ENCODE results near the gene COA3. TPM values are rescaled to one million over a fixed set of nuclear protein-coding genes. Genes with fewer than 3 reads are reported as not detected.

The COA3 gene
- total RNA-seq, 2 donors from 2014 or later = 69.2 to 72.4 TPM

DNA sequence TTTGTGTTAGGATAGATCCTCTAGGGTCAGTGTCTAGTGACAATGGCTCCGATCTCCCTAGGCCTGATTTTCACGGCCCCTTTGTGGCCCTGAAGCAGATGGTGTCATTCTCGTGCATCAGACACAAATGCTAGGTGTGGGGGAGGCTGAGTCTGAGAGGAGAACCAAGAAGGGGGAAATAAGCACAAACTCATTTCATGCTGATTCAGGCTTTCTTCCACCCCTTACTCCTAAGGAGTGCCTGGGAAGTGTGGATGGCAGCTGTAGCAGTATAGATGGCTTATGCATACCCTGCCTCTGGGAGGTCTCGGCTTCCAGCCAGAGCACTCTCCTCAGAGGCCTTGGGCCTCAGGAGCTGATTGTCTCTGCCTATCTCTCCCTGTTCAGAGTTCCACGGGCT, 19.9 kb downstream of the COA3 start:
- Histone ChIP-seq H3K9me3 (no peaks in the 10 kb centered on the region), H3K4me3 (no peak overlapping the region), H3K27me3 (peaks cover 0 to 15% of the 10 kb centered on the region in 2 donors), H3K36me3 (replicated peaks in 1 of 2; ENCODE audit: insufficient read depth in 1 of 2, low read depth in 2 of 2) (peaks cover 6 to 17% of the 10 kb centered on the region in 2 donors), H3K27ac (no peak overlapping the region), H3K4me1 (peaks cover 23% of the 10 kb centered on the region)
- WGBS, 2 donors = 69 to 71% methylated on average over 5 of the region's 5 CpGs
- no peak for ATAC-seq
- intact Hi-C loops (cut with DNase I) = no loop called here
- no peak for DNase-seq
- no peak for TF ChIP-seq POLR2A (IDR thresholded peaks at IDR 0.05)
- TF ChIP-seq, protein P1, sequence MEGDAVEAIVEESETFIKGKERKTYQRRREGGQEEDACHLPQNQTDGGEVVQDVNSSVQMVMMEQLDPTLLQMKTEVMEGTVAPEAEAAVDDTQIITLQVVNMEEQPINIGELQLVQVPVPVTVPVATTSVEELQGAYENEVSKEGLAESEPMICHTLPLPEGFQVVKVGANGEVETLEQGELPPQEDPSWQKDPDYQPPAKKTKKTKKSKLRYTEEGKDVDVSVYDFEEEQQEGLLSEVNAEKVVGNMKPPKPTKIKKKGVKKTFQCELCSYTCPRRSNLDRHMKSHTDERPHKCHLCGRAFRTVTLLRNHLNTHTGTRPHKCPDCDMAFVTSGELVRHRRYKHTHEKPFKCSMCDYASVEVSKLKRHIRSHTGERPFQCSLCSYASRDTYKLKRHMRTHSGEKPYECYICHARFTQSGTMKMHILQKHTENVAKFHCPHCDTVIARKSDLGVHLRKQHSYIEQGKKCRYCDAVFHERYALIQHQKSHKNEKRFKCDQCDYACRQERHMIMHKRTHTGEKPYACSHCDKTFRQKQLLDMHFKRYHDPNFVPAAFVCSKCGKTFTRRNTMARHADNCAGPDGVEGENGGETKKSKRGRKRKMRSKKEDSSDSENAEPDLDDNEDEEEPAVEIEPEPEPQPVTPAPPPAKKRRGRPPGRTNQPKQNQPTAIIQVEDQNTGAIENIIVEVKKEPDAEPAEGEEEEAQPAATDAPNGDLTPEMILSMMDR (IDR thresholded peaks at IDR 0.05) = no peak

DNA sequence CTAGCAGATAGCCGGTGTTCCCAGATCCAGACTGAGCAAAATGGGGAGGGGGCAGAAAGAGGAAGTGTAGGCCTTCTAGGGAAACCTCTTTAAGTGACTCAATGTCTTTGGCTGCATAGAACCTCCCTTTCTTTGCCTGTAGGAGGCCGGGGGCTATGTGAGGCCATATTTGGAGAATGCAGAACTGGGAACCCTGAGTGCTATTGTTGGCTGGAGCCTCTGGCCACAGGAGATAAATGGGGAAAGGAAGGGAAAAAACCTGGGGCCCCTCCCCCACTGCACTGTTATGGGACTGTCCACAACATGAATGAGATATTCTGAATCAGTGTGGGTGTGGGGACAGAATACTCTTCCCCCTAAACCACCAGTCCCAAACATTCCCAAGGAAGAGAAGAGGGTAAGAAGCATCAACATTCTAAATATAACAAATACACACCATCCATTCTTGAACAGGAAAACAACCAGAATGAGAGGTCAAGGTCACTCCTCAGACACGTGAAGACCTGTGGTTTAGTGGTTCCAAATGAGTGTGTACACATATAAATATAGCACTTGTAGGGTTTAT, 22.9 kb downstream of the COA3 start:
- intact Hi-C loops (cut with DNase I) = no loop called here
- WGBS, 2 donors = 58 to 61% methylated on average over 3 of the region's 3 CpGs
- Histone ChIP-seq H3K27me3 (peaks cover 0 to 2% of the 10 kb centered on the region in 2 donors), H3K27ac (no peak overlapping the region), H3K9me3 (no peaks in the 10 kb centered on the region), H3K4me3 (no peak overlapping the region), H3K4me1 (peaks cover 23% of the 10 kb centered on the region), H3K36me3 (replicated peaks in 1 of 2; ENCODE audit: insufficient read depth in 1 of 2, low read depth in 2 of 2) (peaks cover 6 to 17% of the 10 kb centered on the region in 2 donors)
- TF ChIP-seq POLR2A (IDR thresholded peaks at IDR 0.05) = no peak
- TF ChIP-seq, protein P1 (IDR thresholded peaks at IDR 0.05) = no peak
- no peak for ATAC-seq
- DNase-seq = no peak

DNA sequence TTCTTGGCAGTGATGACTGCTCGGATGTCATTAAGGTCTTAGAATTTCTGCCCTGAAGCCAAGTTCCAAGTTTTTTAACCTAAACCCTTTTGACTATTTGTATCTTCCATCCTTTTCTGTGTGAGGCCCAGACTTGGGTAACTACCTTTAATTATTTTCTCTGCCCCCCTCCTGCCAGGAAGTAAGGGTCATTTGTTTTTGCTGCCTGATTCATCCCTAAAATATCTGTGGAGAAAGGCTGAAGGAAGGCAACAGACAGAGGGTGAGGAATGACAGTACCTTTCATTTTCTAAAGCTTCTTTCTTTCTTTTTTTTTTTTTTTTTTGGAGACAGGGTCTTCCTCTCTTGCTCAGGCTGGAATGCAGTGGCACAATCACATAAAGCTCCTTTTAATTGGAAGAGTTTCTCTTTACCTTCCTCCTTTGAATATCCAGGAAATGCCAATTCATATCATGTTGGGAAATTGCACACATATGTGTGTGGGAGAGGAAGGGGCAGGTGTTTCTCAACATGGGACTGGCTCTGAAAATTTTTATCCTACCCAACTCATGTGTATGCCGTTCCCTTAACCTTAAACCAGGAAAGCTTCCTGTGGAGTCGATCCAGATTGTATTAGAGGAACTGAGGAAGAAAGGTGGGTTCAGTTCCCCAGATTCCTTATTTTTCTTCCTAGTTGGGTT, 24.3 kb downstream of the COA3 start:
- ATAC-seq (no peak), DNase-seq (no peak)
- no peak for TF ChIP-seq POLR2A (IDR thresholded peaks at IDR 0.05)
- TF ChIP-seq, protein P1 (IDR thresholded peaks at IDR 0.05) = no peak
- Histone ChIP-seq H3K27ac (no peak overlapping the region), H3K36me3 (replicated peaks in 1 of 2; ENCODE audit: insufficient read depth in 1 of 2, low read depth in 2 of 2) (peaks cover 6 to 16% of the 10 kb centered on the region in 2 donors), H3K4me1 (peaks cover 13% of the 10 kb centered on the region), H3K4me3 (peak overlapping the region in 1 of 2 donors; percentile 74), H3K27me3 (no peaks in the 10 kb centered on the region), H3K9me3 (no peaks in the 10 kb centered on the region)
- 67 to 70% methylated on average over 3 of the region's 3 CpGs for WGBS, 2 donors
- intact Hi-C loops (cut with DNase I) = no loop called here

DNA sequence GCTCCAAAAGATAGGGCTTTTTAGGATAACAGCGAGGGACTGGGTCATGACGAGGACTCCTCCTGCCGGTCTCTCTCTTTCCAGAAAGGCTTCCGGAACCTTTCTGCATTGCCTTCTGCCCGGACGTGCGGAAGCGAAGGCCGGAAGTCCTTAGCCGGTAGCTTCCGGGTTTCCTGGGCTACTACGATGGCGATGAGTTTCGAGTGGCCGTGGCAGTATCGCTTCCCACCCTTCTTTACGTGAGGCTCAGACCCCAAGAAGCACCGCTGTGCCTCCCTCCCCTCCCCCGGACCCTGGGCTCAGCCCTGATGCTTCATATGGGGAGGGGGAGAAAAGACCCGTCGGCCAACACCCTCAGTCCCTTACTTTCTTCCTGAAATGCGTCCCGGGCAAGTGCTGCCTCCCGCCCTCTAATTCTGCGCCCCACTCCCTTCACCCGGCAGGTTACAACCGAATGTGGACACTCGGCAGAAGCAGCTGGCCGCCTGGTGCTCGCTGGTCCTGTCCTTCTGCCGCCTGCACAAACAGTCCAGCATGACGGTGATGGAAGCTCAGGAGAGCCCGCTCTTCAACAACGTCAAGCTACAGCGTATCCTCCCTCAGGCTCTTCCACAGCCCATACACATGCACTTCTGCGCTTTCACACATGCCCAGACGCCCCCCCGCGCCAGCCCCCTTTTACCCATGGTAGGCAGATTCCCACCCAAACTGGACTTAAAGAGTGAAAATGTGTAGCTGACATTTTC, 25.0 kb downstream of the COA3 start, which contains the start of gene VPS25:
Gene VPS25, plus strand, starts transcription at position 160 of the 746 bp plus-strand sequence. Its CDS starts 27 bp downstream, at position 187.
- Histone ChIP-seq H3K27me3 (no peaks in the 10 kb centered on the region), H3K36me3 (replicated peaks in 1 of 2; ENCODE audit: insufficient read depth in 1 of 2, low read depth in 2 of 2) (peaks cover 6 to 14% of the 10 kb centered on the region in 2 donors), H3K4me1 (peaks cover 13% of the 10 kb centered on the region), H3K27ac (peak within 1 kb of the TSS; percentile 32 to 78 (median 54)), H3K9me3 (no peaks in the 10 kb centered on the region), H3K4me3 (peak within 1 kb of the TSS; percentile 74 to 90)
- TF ChIP-seq POLR2A (IDR thresholded peaks at IDR 0.05) = peak; percentile 26 to 75 (median 72)
- TF ChIP-seq, protein P1 (IDR thresholded peaks at IDR 0.05) = peak in 1 of 7 experiments; percentile 29
- DNase-seq = peak; percentile 75 to 81 (median 78)
- intact Hi-C loops (cut with DNase I) = no loop called here
- peak; percentile 95 for ATAC-seq
- WGBS, 2 donors = 1 to 2% methylated on average over 10 to 39 of the region's 39 CpGs

Data from body of pancreas (tissue), 4 donors.